Mucosa of rectum (tissue), 2 donors: ENCODE data around the gene VOPP1.

Experiments
- H3K27ac ChIP-seq, 2 donors: one replicate each; pipeline ENCODE4 v1.7.0; 2013; ENCODE audit warnings: inconsistent platforms in 2 of 2, low read depth in 2 of 2, low read length in 2 of 2
- H3K27me3 ChIP-seq, 2 donors: one replicate each; pipeline ENCODE4 v1.7.0; 2013; ENCODE audit warnings: low read length in 2 of 2; ENCODE audit not compliant: control insufficient read depth in 2 of 2, insufficient read depth in 2 of 2
- H3K36me3 ChIP-seq, 2 donors: one replicate each; pipeline ENCODE4 v1.7.0; 2013; ENCODE audit warnings: low read length in 2 of 2; ENCODE audit not compliant: control insufficient read depth in 2 of 2, insufficient read depth in 2 of 2
- H3K4me1 ChIP-seq, 2 donors: one replicate each; pipeline ENCODE4 v1.7.0; 2013; ENCODE audit warnings: low read length in 2 of 2, mild to moderate bottlenecking in 1 of 2; ENCODE audit not compliant: control insufficient read depth in 2 of 2, insufficient read depth in 2 of 2
- H3K4me3 ChIP-seq, 2 donors: one replicate each; pipeline ENCODE4 v1.7.0; 2013; ENCODE audit warnings: low read length in 2 of 2
- H3K9ac ChIP-seq, 2 donors: one replicate each; pipeline ENCODE4 v1.7.0; 2013; ENCODE audit warnings: low read length in 2 of 2, low read depth in 1 of 2, mild to moderate bottlenecking in 1 of 2
- H3K9me3 ChIP-seq, 2 donors: one replicate each; pipeline ENCODE4 v1.7.0; 2013; ENCODE audit warnings: low read length in 2 of 2; ENCODE audit not compliant: control insufficient read depth in 2 of 2
- donor health status: healthy.
- donor health status: Normal muscosa, but diverticular disease.

VOPP1 gene

GRCh38 chr7:55485501-55486191 lies 86.7 kb downstream of the VOPP1 start:
- Histone ChIP-seq H3K9ac (no peak overlapping the region), H3K9me3 (no peaks in the 10 kb centered on the region), H3K27me3 (no peaks in the 10 kb centered on the region), H3K27ac (no peak overlapping the region), H3K36me3 (peaks cover 22 to 30% of the 10 kb centered on the region in 2 donors), H3K4me3 (no peak overlapping the region), H3K4me1 (no peaks in the 10 kb centered on the region)

GRCh38 chr7:55484834-55485233 lies 87.5 kb downstream of the VOPP1 start:
- Histone ChIP-seq H3K9ac (no peak overlapping the region), H3K36me3 (peaks cover 15 to 23% of the 10 kb centered on the region in 2 donors), H3K4me3 (no peak overlapping the region), H3K27me3 (no peaks in the 10 kb centered on the region), H3K9me3 (no peaks in the 10 kb centered on the region), H3K27ac (no peak overlapping the region), H3K4me1 (no peaks in the 10 kb centered on the region)

GRCh38 chr7:55484241-55484640 lies 88.1 kb downstream of the VOPP1 start:
- Histone ChIP-seq H3K9me3 (no peaks in the 10 kb centered on the region), H3K27ac (no peak overlapping the region), H3K36me3 (peaks cover 9 to 17% of the 10 kb centered on the region in 2 donors), H3K27me3 (no peaks in the 10 kb centered on the region), H3K4me1 (no peaks in the 10 kb centered on the region), H3K4me3 (no peak overlapping the region), H3K9ac (no peak overlapping the region)

GRCh38 chr7:55483046-55483445 lies 89.3 kb downstream of the VOPP1 start:
- no peak overlapping the region for H3K27ac ChIP-seq
- H3K9ac ChIP-seq, result no peak overlapping the region
- no peaks in the 10 kb centered on the region for H3K4me1 ChIP-seq
- H3K4me3 ChIP-seq, result no peak overlapping the region
- no peaks in the 10 kb centered on the region for H3K9me3 ChIP-seq
- no peaks in the 10 kb centered on the region for H3K27me3 ChIP-seq
- peaks cover 3 to 13% of the 10 kb centered on the region in 2 donors for H3K36me3 ChIP-seq

- Histone ChIP-seq H3K9me3 (no peaks in the 10 kb centered on the region), H3K27ac (no peak overlapping the region)
Observed at GRCh38 chr7:55481155-55481554, 91.1 kb downstream of the VOPP1 start.

GRCh38 chr7:55478700-55479099 lies 93.6 kb downstream of the VOPP1 start:
- H3K4me1 ChIP-seq, result no peaks in the 10 kb centered on the region
- no peaks in the 10 kb centered on the region for H3K9me3 ChIP-seq
- no peak overlapping the region for H3K9ac ChIP-seq
- no peak overlapping the region for H3K27ac ChIP-seq
- H3K36me3 ChIP-seq, result peaks cover 12% of the 10 kb centered on the region in 2 donors
- no peak overlapping the region for H3K4me3 ChIP-seq
- no peaks in the 10 kb centered on the region for H3K27me3 ChIP-seq

More at GRCh38 chr7:55481155-55481554, 91.1 kb downstream of the VOPP1 start:
- H3K4me1 ChIP-seq, result no peaks in the 10 kb centered on the region
- H3K36me3 ChIP-seq, result peaks cover 11 to 12% of the 10 kb centered on the region in 2 donors
- no peak overlapping the region for H3K9ac ChIP-seq
- no peak overlapping the region for H3K4me3 ChIP-seq
- H3K27me3 ChIP-seq, result no peaks in the 10 kb centered on the region

- H3K9ac ChIP-seq, result no peak overlapping the region
- H3K4me1 ChIP-seq, result no peaks in the 10 kb centered on the region
- no peak overlapping the region for H3K4me3 ChIP-seq
- no peaks in the 10 kb centered on the region for H3K9me3 ChIP-seq
- H3K27ac ChIP-seq, result no peak overlapping the region
- peaks cover 12 to 19% of the 10 kb centered on the region in 2 donors for H3K36me3 ChIP-seq
- no peaks in the 10 kb centered on the region for H3K27me3 ChIP-seq
Observed at GRCh38 chr7:55477781-55478374, 94.4 kb downstream of the VOPP1 start.

- Histone ChIP-seq H3K27ac (no peak overlapping the region), H3K27me3 (no peaks in the 10 kb centered on the region), H3K4me1 (no peaks in the 10 kb centered on the region), H3K9ac (no peak overlapping the region), H3K9me3 (no peaks in the 10 kb centered on the region), H3K36me3 (peaks cover 12 to 19% of the 10 kb centered on the region in 2 donors), H3K4me3 (no peak overlapping the region)
Observed at GRCh38 chr7:55476852-55477780, 95.2 kb downstream of the VOPP1 start.

GRCh38 chr7:55475855-55476803 lies 96.2 kb downstream of the VOPP1 start:
- Histone ChIP-seq H3K36me3 (peaks cover 12 to 19% of the 10 kb centered on the region in 2 donors), H3K9me3 (no peaks in the 10 kb centered on the region), H3K4me3 (no peak overlapping the region), H3K4me1 (no peaks in the 10 kb centered on the region), H3K27ac (no peak overlapping the region), H3K27me3 (no peaks in the 10 kb centered on the region), H3K9ac (no peak overlapping the region)
